GM18520 (cell line): Measurements from ENCODE around the gene GGT5.
"Not testable (repeated sequence)": the region's sequence is repeated elsewhere in the genome, so short reads cannot be mapped to it uniquely, and the experiment has no call there.

ENCODE experiments used
- ATAC-seq: cut with Tn5 transposase; IDR thresholded peaks from one replicate; pipeline ENCODE4 v1.9.1; 2021; ENCODE audit not compliant: unreplicated experiment

GGT5 gene

GRCh38 chr22:24207264-24208011, 37.4 kb downstream of the GGT5 start:
- no peak for ATAC-seq

GRCh38 chr22:24206460-24207263, 38.2 kb downstream of the GGT5 start:
- not testable (repeated sequence) for ATAC-seq

- no peak for ATAC-seq
These were observed 39.3 kb downstream of the GGT5 start for GRCh38 chr22:24205438-24206195.

- not testable (repeated sequence) for ATAC-seq
These were observed 41.0 kb downstream of the GGT5 start for GRCh38 chr22:24203856-24204255.

- ATAC-seq: no peak
These were observed 42.9 kb downstream of the GGT5 start for GRCh38 chr22:24201681-24202614.

GRCh38 chr22:24200619-24201212, 44.2 kb downstream of the GGT5 start:
- ATAC-seq: no peak

GRCh38 chr22:24198682-24199052, 46.2 kb downstream of the GGT5 start:
- ATAC-seq: no peak

- ATAC-seq: no peak
These were observed 53.0 kb downstream of the GGT5 start for GRCh38 chr22:24191893-24192292.

- no peak for ATAC-seq
These were observed 53.5 kb downstream of the GGT5 start for GRCh38 chr22:24191381-24191841.

GRCh38 chr22:24190596-24191208, 54.2 kb downstream of the GGT5 start:
- ATAC-seq: no peak

GRCh38 chr22:24190159-24190540, 54.7 kb downstream of the GGT5 start:
- no peak for ATAC-seq

GRCh38 chr22:24189249-24190158, 55.4 kb downstream of the GGT5 start:
- ATAC-seq: no peak

GRCh38 chr22:24188705-24189248, 56.1 kb downstream of the GGT5 start:
- no peak for ATAC-seq

- no peak for ATAC-seq
These were observed 56.9 kb downstream of the GGT5 start for GRCh38 chr22:24187731-24188644.

- no peak for ATAC-seq
These were observed 57.8 kb downstream of the GGT5 start for GRCh38 chr22:24186892-24187670.

GRCh38 chr22:24186352-24186740, 58.5 kb downstream of the GGT5 start:
- no peak for ATAC-seq
